Calu3 (cell line): ENCODE measurements around the gene CCNA2. TPM values are rescaled to one million over a fixed set of nuclear protein-coding genes. Genes with fewer than 3 reads are reported as not detected.

Experiments
- BruUV-seq: library from RNA; stranded (reverse); fragments of 400-500 nt; replicated peaks from 2 replicates; lab custom pipeline; 2021; lab: Mats Ljungman, UMichigan
- CTCF ChIA-PET: fragments of 300-600 bp; sonication (Branson Sonifier 250); formaldehyde crosslinking; loops from one replicate; lab custom pipeline; 2022; ENCODE audit warnings: antibody characterized with exemption; lab: Charles Lee
- DNase-seq: peaks from one replicate; pipeline ENCODE4 v3.0.0; 2022
- H3K27ac Mint-ChIP-seq: one replicate; pipeline ENCODE4 v1.8.0; 2022; ENCODE audit warnings: mixed read lengths; ENCODE audit not compliant: unreplicated experiment
- H3K27me3 Mint-ChIP-seq: one replicate; pipeline ENCODE4 v1.8.0; 2022; ENCODE audit warnings: mixed read lengths; ENCODE audit not compliant: unreplicated experiment
- H3K36me3 Mint-ChIP-seq: one replicate; pipeline ENCODE4 v1.8.0; 2022; ENCODE audit warnings: mild to moderate bottlenecking, moderate library complexity, mixed read lengths; ENCODE audit not compliant: insufficient read depth, unreplicated experiment
- H3K4me1 Mint-ChIP-seq: one replicate; pipeline ENCODE4 v1.8.0; 2022; ENCODE audit warnings: mild to moderate bottlenecking, low read depth, mixed read lengths; ENCODE audit not compliant: unreplicated experiment
- H3K4me3 Mint-ChIP-seq: one replicate; pipeline ENCODE4 v1.8.0; 2022; ENCODE audit warnings: mild to moderate bottlenecking, low read depth, moderate library complexity, mixed read lengths; ENCODE audit not compliant: unreplicated experiment
- H3K9me3 Mint-ChIP-seq: one replicate; pipeline ENCODE4 v1.8.0; 2022; ENCODE audit warnings: low read depth, mixed read lengths; ENCODE audit not compliant: unreplicated experiment
- CTCF ChIP-seq: fragments of 200-600 bp; IDR thresholded peaks from one replicate; pipeline ENCODE4 v1.8.0; 2022; ENCODE audit warnings: antibody characterized with exemption; ENCODE audit not compliant: unreplicated experiment
- intact Hi-C: fragments of 100-400 bp; cut with micrococcal nuclease; formaldehyde crosslinking; loops from one replicate; pipeline ENCODE4 v1.10.0; 2022; ENCODE audit not compliant: unreplicated experiment
- total RNA-seq: library from RNA; stranded (reverse); gene quantifications from 2 replicates; pipeline ENCODE4 v1.2.3, GENCODE V29; 2022

CCNA2 gene
- total RNA-seq, 1 experiment from 2014 or later, result 32.6 TPM

DNA sequence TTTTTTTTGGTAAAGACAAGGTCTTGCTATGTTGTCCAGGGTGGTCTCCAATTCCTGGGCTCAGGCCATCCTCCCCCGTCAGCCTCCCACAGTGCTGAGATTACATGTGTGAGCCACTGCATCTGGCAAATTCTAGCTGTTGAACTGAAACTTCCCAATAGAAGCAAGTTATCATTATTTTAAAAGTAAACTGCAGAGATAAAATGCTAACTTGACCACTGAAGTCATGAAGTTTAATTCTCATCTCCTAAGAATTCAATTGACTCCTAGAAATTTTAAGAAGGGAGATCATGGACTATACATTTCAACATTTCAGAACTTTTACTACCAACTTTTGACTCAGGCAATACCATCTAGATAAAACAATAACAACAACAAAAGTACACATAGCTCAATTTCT lies 34.2 kb downstream of the CCNA2 start:
- Mint-ChIP-seq H3K27me3 (no peaks in the 10 kb centered on the region), H3K4me1 (peaks cover 29% of the 10 kb centered on the region), H3K4me3 (no peak overlapping the region), H3K9me3 (no peaks in the 10 kb centered on the region), H3K27ac (no peak overlapping the region), H3K36me3 (no peaks in the 10 kb centered on the region)
- CTCF ChIA-PET, result no interaction called here
- no peak for TF ChIP-seq CTCF
- BruUV-seq, result no TSS peak
- no peak for DNase-seq
- intact Hi-C loops, result no loop called here

- Mint-ChIP-seq H3K27me3 (no peaks in the 10 kb centered on the region), H3K36me3 (no peaks in the 10 kb centered on the region), H3K4me1 (peaks cover 31% of the 10 kb centered on the region), H3K4me3 (no peak overlapping the region), H3K9me3 (no peaks in the 10 kb centered on the region), H3K27ac (no peak overlapping the region)
- no TSS peak for BruUV-seq
- no peak for TF ChIP-seq CTCF
- intact Hi-C loops, result no loop called here
- CTCF ChIA-PET, result no interaction called here
- DNase-seq, result no peak
Observed at GRCh38 chr4:121788896-121789295, 34.8 kb downstream of the CCNA2 start.

DNA sequence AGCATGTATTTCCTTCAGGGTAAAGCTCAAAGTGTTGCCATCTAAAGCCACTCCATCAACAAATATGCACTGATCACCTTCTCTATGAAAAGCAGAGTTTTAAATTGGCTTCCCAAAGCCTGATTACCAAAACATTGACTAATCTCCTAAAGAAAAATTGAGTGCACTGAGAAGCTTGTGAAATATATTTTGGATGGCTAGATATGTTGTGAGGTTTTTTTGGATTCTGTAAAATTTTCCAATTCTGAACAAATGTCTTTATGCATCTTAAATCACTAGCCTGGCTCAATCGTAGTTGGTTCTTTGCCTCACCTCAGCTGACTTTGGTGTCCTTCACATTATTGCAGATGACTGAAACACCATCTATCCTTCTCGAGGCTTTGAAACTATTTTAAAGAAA lies 37.5 kb downstream of the CCNA2 start:
- H3K4me1 Mint-ChIP-seq, result peaks cover 31% of the 10 kb centered on the region
- no peaks in the 10 kb centered on the region for H3K9me3 Mint-ChIP-seq
- H3K36me3 Mint-ChIP-seq, result no peaks in the 10 kb centered on the region
- H3K27ac Mint-ChIP-seq, result no peak overlapping the region
- no peak overlapping the region for H3K4me3 Mint-ChIP-seq
- BruUV-seq, result no TSS peak
- H3K27me3 Mint-ChIP-seq, result no peaks in the 10 kb centered on the region
- intact Hi-C loops, result no loop called here
- DNase-seq, result no peak
- no peak for TF ChIP-seq CTCF
- CTCF ChIA-PET, result no interaction called here

GRCh38 chr4:121785479-121785878 lies 38.2 kb downstream of the CCNA2 start:
- H3K9me3 Mint-ChIP-seq, result no peaks in the 10 kb centered on the region
- no peak for TF ChIP-seq CTCF
- no peaks in the 10 kb centered on the region for H3K36me3 Mint-ChIP-seq
- BruUV-seq, result no TSS peak
- H3K4me1 Mint-ChIP-seq, result peaks cover 27% of the 10 kb centered on the region
- CTCF ChIA-PET, result no interaction called here
- H3K4me3 Mint-ChIP-seq, result no peak overlapping the region
- no peak for DNase-seq
- intact Hi-C loops, result no loop called here
- no peaks in the 10 kb centered on the region for H3K27me3 Mint-ChIP-seq
- H3K27ac Mint-ChIP-seq, result no peak overlapping the region
